ENCODE measurements around the gene ZNF593. TPM values are rescaled to one million over a fixed set of nuclear protein-coding genes. Genes with fewer than 3 reads are reported as not detected.

ZNF593 gene
- total and polyA plus RNA-seq, 9 of the 15 experiments (the other 6 are each of a cell fraction or from before 2014, with no cell fraction given), result 9.8 to 334 (median 48.2) TPM

DNA sequence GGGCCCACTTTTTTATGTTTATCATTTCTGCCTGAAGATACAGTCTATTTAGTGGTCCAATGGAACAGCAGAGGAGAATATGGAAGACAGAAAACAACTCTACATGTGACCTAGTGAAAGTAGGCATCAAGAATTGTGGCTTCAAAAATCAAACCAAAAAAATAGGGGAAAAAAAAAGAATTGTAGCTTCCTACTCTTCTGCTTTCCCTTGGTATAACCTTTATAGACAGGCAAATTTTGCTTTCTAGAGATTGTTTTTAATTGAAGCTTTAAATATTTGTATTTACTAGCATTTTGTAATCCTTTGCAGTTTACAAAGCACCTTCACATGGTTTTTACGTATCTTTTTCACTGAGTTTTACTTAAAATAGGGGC lies 43.8 kb upstream of the ZNF593 start (continued):
- no peak for TF ChIP-seq ZNF408 (CRISPR knock-in tag; IDR thresholded peaks at IDR 0.05; ENCODE audit: low read depth)
- TF ChIP-seq, protein P1, sequence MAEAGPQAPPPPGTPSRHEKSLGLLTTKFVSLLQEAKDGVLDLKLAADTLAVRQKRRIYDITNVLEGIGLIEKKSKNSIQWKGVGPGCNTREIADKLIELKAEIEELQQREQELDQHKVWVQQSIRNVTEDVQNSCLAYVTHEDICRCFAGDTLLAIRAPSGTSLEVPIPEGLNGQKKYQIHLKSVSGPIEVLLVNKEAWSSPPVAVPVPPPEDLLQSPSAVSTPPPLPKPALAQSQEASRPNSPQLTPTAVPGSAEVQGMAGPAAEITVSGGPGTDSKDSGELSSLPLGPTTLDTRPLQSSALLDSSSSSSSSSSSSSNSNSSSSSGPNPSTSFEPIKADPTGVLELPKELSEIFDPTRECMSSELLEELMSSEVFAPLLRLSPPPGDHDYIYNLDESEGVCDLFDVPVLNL (CRISPR knock-in tag; IDR thresholded peaks at IDR 0.05; ENCODE audit: low read depth), result no peak
- TF ChIP-seq XRCC4 (IDR thresholded peaks at IDR 0.05; ENCODE audit: extremely low read depth, insufficient read depth, insufficient read length), result no peak
- 0 out of 2 replicates have a peak, but pooled peaks have one; percentile 46 for TF ChIP-seq ZBTB17 (CRISPR knock-in tag; IDR thresholded peaks at IDR 0.05)
- TF ChIP-seq, protein P2, sequence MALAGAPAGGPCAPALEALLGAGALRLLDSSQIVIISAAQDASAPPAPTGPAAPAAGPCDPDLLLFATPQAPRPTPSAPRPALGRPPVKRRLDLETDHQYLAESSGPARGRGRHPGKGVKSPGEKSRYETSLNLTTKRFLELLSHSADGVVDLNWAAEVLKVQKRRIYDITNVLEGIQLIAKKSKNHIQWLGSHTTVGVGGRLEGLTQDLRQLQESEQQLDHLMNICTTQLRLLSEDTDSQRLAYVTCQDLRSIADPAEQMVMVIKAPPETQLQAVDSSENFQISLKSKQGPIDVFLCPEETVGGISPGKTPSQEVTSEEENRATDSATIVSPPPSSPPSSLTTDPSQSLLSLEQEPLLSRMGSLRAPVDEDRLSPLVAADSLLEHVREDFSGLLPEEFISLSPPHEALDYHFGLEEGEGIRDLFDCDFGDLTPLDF (CRISPR knock-in tag; IDR thresholded peaks at IDR 0.05), result 0 out of 2 replicates have a peak, but pooled peaks have one; percentile 2
- TF ChIP-seq ZNF77 (CRISPR knock-in tag; IDR thresholded peaks at IDR 0.05), result peak; percentile 18; the same call in 1 of the 2 replicates
- TF ChIP-seq, protein P3, sequence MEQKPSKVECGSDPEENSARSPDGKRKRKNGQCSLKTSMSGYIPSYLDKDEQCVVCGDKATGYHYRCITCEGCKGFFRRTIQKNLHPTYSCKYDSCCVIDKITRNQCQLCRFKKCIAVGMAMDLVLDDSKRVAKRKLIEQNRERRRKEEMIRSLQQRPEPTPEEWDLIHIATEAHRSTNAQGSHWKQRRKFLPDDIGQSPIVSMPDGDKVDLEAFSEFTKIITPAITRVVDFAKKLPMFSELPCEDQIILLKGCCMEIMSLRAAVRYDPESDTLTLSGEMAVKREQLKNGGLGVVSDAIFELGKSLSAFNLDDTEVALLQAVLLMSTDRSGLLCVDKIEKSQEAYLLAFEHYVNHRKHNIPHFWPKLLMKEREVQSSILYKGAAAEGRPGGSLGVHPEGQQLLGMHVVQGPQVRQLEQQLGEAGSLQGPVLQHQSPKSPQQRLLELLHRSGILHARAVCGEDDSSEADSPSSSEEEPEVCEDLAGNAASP (IDR thresholded peaks at IDR 0.05), result no peak
- 0 out of 2 replicates have a peak, but pooled peaks have one; percentile 40 for TF ChIP-seq ZNF174 (CRISPR knock-in tag; IDR thresholded peaks at IDR 0.05)
- peak; percentile 23; the same call in 1 of the 2 replicates for TF ChIP-seq ZNF589 (CRISPR knock-in tag; IDR thresholded peaks at IDR 0.05; ENCODE audit: low read depth)
- no peak; the same call in 1 of the 2 replicates for TF ChIP-seq ARID2 (IDR thresholded peaks at IDR 0.05)
- 0 out of 2 replicates have a peak, but pooled peaks have one; percentile 41 for TF ChIP-seq HOXB6 (CRISPR knock-in tag; IDR thresholded peaks at IDR 0.05; ENCODE audit: borderline replicate concordance)
- no peak for TF ChIP-seq NR2C1 (IDR thresholded peaks at IDR 0.05)
- TF ChIP-seq NR2C1 (tag; IDR thresholded peaks at IDR 0.05), result 0 out of 2 replicates have a peak, but pooled peaks have one; percentile 5
- TF ChIP-seq, protein P4, sequence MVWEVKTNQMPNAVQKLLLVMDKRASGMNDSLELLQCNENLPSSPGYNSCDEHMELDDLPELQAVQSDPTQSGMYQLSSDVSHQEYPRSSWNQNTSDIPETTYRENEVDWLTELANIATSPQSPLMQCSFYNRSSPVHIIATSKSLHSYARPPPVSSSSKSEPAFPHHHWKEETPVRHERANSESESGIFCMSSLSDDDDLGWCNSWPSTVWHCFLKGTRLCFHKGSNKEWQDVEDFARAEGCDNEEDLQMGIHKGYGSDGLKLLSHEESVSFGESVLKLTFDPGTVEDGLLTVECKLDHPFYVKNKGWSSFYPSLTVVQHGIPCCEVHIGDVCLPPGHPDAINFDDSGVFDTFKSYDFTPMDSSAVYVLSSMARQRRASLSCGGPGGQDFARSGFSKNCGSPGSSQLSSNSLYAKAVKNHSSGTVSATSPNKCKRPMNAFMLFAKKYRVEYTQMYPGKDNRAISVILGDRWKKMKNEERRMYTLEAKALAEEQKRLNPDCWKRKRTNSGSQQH (CRISPR knock-in tag; IDR thresholded peaks at IDR 0.05), result 0 out of 2 replicates have a peak, but pooled peaks have one; percentile 45
- no peak for TF ChIP-seq TAL1 (IDR thresholded peaks at IDR 0.05)
